GM21367 (cell line): Measurements from ENCODE around the gene POU2AF3.
"Not testable (repeated sequence)": the region's sequence is repeated elsewhere in the genome, so short reads cannot be mapped to it uniquely, and the experiment has no call there.

Source experiments
- ATAC-seq: cut with Tn5 transposase; IDR thresholded peaks from one replicate; pipeline ENCODE4 v1.9.1; 2021; ENCODE audit not compliant: unreplicated experiment

The POU2AF3 gene

GRCh38 chr11:111300569-111300968 lies 2.2 kb downstream of the POU2AF3 start:
- no peak for ATAC-seq

- no peak for ATAC-seq
Measured at GRCh38 chr11:111301004-111301841, 2.9 kb downstream of the POU2AF3 start.

- ATAC-seq: no peak
Measured at GRCh38 chr11:111301842-111302118, 3.4 kb downstream of the POU2AF3 start.

- ATAC-seq: no peak
Measured at GRCh38 chr11:111302298-111302697, 4.0 kb downstream of the POU2AF3 start.

GRCh38 chr11:111303461-111303860 lies 5.1 kb downstream of the POU2AF3 start:
- no peak for ATAC-seq

- no peak for ATAC-seq
Measured at GRCh38 chr11:111305162-111305802, 6.9 kb downstream of the POU2AF3 start.

- no peak for ATAC-seq
Measured at GRCh38 chr11:111305876-111306275, 7.5 kb downstream of the POU2AF3 start.

GRCh38 chr11:111306321-111306720 lies 8.0 kb downstream of the POU2AF3 start:
- ATAC-seq: no peak

- no peak for ATAC-seq
Measured at GRCh38 chr11:111307472-111308108, 9.2 kb downstream of the POU2AF3 start.

GRCh38 chr11:111308140-111308539 lies 9.8 kb downstream of the POU2AF3 start:
- ATAC-seq: no peak

- ATAC-seq: no peak
Measured at GRCh38 chr11:111309215-111309915, 11.0 kb downstream of the POU2AF3 start.

- no peak for ATAC-seq
Measured at GRCh38 chr11:111310088-111310487, 11.7 kb downstream of the POU2AF3 start.

- ATAC-seq: no peak
Measured at GRCh38 chr11:111310723-111311122, 12.4 kb downstream of the POU2AF3 start.

- ATAC-seq: no peak
Measured at GRCh38 chr11:111312076-111312475, 13.7 kb downstream of the POU2AF3 start.

- ATAC-seq: no peak
Measured at GRCh38 chr11:111319296-111319695, 20.9 kb downstream of the POU2AF3 start.

GRCh38 chr11:111320199-111320598 lies 21.9 kb downstream of the POU2AF3 start:
- ATAC-seq: not testable (repeated sequence)

GRCh38 chr11:111320728-111321568 lies 22.6 kb downstream of the POU2AF3 start:
- ATAC-seq: no peak

- no peak for ATAC-seq
Measured at GRCh38 chr11:111322534-111322933, 24.2 kb downstream of the POU2AF3 start.

- ATAC-seq: no peak
Measured at GRCh38 chr11:111324277-111324720, 26.0 kb downstream of the POU2AF3 start.

GRCh38 chr11:111325259-111325658 lies 26.9 kb downstream of the POU2AF3 start:
- no peak for ATAC-seq

- ATAC-seq: no peak
Measured at GRCh38 chr11:111326824-111327223, 28.5 kb downstream of the POU2AF3 start.
